Measurements from ENCODE around the gene IQCK.
"Not testable (repeated sequence)": the region's sequence is repeated elsewhere in the genome, so short reads cannot be mapped to it uniquely, and the experiment has no call there.

The IQCK gene

DNA sequence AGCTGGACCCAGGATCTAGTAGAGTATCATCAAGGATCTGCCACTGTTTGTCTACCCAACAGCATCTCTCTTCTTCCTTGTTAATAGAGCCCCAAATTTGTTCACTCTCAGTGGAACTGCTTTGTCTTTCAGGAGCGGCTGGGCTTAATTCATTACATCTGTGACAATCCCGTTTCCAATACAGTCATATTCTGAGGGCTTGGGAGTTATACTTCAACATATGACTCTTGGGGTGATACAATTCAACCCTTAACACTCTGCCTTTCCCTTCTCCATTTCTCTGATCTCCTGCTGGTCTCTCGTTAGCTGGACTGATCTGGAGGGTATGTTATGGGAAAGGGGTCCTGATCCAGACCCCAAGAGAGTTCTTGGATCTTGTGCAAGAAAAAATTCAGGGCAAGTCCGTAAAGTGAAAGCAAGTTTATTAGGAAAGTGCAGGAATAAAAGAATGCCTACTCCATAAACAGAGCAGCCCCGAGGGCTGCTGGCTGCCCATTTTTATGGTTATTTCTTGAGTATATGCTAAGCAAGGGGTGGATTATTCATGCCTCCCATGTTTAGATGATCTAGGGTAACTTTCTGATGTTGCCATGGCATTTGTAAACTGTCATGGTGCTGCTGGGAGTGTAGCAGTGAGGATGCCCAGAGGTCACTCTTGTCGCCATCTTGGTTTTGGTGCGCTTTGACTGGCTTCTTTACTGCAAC lies 42.4 kb downstream of the IQCK start:
- DNase-seq (ENCODE audit: low read depth), result no peak

DNA sequence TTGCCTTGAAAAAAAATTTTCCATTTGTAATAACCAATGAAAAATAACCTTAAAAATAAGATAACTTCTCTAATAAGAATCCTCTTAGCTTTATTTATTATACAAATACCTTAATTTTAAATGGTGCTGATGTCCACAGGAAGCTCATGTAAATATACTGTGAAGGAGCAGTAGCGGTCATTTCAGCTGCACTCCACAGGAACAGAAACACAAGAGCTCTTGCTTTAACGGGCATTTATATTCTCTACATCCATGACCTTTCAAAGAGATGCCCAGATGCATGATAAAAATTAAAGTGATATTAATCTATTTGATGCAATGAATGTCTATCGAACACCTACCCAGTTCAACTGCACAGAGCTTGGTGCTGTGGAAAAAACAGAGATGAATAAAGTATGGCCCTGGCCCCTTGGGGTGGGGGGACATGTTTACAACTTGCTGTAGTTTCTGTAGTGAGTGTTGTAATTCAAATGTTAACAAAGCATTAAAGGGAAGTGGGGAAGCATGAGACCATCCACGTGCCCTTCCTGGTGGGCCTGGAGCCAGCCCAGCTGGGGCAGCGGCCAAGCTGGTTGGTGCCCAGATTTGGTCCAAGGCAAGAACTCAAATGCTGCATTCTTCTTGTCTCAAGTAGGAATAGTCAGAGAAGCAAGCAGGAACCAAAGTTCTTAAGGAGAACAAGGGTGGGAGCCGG lies 47.9 kb downstream of the IQCK start:
- DNase-seq (ENCODE audit: low read depth), result no peak

DNA sequence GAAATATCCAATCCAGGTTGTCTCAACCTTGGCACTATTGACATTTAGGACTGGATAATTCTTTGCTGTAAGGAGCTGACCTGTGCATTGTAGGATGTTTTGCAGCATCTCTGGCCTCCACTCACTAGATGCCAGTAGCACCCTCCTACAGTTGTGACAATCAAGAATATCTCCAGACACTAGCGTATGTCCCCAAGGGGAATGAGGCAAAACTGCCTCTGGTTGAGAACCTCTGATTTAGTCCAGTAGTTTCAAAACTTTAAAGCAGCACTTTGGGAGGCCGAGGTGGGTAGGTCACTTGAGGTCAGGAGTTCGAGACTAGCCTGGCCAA lies 48.4 kb downstream of the IQCK start:
- no peak for DNase-seq (ENCODE audit: low read depth)

DNA sequence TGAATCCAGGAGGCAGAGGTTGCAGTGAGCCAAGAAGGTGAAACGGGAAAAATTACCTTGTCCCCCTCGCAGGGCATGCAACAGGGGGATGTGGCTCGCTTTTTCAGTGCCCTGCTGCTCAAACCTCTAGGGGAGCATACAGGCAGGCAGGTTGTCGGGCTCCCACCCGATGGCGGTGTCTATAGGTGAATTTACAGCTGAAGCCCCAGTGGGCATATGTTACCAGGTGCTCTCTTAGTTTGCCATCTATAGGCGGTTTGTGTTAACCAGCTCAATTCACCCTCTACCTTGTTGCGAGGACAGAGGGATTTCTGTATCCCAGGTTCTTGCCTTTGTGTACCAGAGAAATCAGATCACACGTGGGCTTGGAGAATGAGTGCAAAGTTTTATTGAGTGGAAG lies 48.9 kb downstream of the IQCK start:
- DNase-seq (ENCODE audit: low read depth), result no peak

DNA sequence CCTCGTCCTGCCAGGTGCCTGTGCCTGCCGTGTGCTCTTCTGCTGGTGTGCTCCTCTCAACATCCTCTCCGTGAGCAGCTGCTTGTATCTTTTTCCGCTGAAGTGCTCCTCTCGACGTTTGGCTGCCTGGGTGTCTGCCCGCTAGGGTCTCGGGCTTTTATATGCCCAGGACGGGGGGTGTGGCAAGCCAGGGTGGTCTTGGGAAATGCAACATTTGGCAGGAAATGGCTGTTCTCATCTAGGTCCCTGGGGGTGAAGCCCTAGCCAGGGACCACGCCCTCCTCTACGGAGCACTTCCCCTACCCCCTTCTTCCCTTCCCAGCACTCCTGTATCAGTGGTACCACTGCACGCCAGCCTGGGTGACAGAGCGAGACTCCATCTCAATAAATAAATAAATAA lies 49.4 kb downstream of the IQCK start:
- no peak for DNase-seq (ENCODE audit: low read depth)

DNA sequence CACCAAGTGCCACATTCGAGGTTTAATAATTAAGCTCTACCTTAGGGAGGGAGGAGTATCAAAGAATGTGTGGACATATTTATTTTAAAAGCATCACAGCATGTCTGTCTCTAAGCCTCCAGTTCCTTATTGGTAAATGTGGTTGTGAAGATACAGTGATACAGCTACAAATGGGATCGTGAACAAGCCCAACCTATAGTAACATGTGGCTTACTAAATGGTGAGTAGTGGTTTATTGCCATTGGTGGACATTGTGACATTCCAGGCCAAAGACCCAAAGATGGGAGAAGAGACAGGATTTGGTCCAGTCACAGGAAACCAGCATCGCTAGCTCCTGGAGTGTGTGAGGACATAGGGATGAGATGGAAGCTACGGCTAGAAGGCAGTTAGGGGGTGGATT lies 51.2 kb downstream of the IQCK start:
- no peak for DNase-seq (ENCODE audit: low read depth)

DNA sequence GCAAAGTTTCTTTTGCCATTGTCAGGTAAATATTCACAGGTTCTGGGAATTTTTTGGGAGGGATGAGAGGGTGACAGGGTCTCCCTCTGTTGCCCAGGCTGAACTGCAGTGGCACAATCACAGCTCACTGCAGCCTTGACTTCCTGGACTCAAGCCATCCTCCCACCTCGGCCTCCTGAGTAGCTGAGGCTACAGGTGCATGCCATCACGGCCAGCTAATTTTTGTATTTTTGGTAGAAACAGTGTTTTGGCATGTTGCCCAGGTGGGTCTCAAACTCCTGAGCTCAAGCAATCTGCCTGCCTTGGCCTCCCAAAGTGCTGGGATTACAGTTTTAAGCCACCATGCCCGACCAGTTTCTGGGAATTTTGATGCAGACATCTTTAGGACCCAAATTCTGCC lies 53.0 kb downstream of the IQCK start:
- DNase-seq (ENCODE audit: low read depth), result no peak

DNA sequence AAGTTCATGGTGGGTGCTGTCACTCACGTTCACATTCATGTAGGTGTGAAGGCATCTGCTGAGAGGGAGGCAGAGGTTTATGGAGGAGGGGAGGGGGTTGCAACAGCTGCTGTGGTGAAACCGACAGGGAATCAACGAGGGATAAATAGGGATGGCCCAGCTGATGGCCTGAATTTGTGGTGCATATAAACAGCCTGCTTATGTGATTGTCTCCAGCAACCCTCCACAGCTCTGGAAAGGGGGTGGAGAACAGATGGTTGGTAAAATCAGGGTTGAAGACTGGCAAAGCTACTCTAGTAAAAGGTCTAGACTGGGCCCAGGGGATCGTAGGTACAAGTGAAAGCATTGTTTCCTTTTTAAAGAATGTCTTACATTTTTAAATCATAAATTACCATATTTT lies 53.7 kb downstream of the IQCK start:
- no peak for DNase-seq (ENCODE audit: low read depth)

DNA sequence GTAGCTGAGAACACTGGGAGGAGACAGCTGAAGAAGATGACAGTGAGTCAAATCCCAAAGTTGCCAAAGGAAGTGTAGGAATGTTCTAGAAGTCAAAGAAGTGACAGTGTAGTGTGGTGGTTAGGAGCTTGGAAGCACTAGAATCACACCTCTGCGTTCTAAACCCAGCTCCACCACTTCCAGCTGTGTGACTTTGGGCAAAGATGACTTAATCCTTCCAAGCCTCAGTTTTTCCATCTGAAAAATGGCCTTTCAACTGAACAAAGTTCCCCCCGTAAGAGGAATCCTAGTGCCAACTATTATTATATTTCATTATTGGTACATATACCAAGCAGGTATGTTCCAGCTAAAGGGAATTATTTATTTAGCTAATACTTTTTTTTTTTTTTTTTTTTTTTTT lies 56.0 kb downstream of the IQCK start:
- DNase-seq (ENCODE audit: low read depth), result no peak

DNA sequence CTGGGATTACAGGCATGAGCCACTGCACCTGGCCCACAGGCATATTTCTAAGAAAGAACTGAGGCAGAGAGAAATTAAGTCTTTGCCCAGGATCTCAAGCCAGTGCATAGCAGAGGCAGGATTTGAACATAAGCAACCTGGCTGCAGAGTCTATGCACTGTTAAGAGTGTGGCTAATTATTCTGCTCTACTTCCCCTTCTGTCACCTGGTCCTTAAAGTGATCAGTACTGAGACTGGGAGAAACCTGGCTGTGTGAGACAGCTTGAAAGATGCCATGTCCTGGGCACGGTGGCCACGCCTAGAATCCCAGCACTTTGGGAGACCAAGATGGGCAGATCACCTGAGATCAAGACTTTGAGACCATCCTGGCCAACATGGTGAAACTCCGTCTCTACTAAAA lies 58.1 kb downstream of the IQCK start:
- no peak for DNase-seq (ENCODE audit: low read depth)

DNA sequence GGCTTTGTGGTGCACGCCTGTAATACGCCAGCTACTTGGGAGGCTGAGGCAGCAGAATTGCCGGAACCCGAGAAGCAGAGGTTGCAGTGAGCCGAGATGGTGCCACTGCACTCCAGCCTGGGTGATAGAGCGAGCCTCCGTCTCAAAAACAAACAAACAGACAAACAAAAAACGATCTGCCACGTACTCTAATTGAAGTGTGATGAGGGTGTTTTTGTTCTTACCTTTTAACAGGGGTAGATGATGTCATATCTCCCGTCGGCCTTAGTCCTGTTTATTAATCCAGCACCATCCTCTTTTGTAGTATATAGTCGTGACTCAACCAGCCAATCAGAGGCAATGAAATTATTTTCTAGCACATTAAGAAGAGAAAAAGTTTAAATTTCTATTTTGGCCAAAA lies 58.5 kb downstream of the IQCK start:
- DNase-seq (ENCODE audit: low read depth), result no peak

DNA sequence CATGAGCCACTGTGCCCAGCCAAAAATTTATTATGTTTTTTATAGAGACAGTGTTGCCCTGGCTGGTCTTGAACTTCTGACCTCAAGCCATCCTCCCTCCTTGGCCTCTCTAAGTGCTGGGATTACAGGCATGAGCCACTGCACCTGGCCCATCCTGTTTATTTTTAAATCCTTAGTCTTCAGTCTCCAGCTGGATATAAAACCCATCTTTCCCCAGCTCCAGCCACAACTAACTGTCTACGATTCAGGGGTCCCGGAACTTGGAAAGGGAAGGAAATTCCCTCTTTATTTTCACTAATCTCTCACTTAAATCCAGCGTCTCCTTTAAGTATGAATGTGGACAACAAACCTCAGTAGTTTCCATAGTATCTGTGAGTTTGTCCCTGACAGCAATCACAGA lies 62.2 kb downstream of the IQCK start:
- no peak for DNase-seq (ENCODE audit: low read depth)

DNA sequence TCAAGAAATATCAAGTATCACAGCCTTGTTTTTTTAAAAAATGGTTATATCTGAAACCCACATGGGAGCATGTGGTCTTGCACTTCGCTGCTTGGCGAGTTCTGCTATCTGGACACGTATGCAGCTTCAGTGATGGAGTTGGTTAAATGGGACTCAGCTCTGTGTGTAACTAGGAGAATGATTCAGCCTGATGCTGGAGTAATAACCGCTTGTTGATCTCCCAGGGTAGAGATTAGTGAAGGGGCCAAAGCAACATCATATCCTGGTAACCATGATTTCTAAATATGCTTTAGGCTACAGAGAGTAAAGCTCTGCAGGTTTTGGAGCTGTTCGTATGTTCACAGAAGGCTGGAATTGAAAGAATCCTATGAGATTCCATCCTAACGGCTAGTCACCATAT lies 63.2 kb downstream of the IQCK start:
- no peak for DNase-seq (ENCODE audit: low read depth)

DNA sequence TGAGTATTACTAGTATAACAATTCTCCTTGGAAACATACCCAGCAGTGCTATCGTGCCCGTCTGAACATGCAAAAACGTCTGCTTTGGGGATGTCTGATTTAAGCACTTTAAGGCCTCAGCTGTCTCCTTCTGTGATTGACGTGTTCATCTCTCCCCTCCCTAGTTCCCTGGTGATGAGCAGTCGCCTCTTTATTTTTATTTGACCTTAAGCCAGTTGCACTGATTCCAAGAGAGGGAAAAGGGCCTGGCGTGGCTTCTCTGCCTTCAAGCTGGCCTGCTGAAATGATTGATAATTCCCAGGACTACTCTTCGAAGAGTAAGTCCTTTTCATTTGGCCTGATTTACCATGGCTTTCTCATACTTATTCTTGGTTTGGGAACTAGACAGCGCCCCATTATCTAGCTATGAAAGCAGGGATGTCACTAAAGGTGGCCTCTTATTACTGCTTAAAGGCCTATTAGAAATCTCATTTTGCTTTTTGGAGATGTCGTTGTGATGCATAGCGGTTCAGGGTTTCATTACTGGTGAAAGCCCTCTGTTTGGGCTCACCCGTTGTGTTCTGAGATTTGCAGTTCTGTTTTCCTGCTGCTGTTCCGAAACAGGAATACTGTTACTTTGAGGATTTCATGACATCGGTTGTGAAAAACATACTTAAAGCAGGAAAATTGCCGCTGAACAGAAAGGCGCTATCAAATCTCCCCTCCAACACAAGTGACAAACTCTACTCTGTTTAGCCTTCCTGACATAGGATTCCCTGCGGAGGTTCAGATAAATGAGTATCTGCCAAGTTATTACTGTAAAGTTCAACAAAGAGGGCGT lies 65.5 kb downstream of the IQCK start:
- no peak for DNase-seq (ENCODE audit: low read depth)

DNA sequence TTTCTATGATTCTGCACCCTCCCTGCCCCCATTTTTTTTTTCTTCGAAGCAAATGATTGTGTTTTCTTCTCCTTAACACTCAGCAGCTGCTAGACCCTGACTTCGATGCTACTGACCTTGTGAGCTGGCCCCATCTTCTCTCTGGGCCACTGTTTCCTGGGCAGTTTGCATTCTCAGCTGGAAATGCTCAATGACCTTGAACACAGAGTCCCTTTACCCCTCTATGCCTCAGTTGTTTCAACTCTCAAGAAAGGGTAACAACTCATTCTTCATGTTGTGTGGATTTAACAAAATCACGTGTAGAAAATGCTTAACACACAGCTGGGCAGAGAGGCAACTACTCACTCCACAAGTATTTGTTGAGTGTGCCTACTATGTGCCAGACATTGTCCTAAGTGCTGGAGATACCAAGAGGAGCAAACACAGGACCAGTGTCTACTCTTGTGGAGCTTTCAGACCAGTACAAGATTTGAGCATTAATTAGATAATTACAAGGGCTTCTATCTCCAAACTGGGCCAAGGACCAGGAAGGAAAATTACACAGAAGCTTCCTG lies 66.2 kb downstream of the IQCK start:
- no peak for DNase-seq (ENCODE audit: low read depth)

DNA sequence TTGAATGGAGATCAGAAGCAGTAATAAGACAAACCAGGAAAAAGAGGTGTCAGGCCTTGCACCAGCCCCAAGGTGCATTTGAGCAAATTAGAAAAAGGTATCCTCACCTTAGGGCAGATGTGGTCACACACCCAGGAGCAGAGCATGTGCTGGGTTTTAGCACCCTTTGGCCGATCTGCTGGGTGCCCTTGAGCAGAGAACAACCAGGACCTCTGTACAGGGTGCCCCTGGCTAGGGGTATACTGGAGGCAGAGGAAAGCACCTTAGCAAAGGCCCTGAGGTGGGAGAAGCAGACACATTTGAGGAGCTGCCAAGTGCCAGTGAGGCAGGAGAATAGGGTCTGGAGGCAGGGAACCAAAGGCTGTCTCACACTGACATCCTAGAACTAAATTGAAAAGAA lies 67.0 kb downstream of the IQCK start:
- no peak for DNase-seq (ENCODE audit: low read depth)

DNA sequence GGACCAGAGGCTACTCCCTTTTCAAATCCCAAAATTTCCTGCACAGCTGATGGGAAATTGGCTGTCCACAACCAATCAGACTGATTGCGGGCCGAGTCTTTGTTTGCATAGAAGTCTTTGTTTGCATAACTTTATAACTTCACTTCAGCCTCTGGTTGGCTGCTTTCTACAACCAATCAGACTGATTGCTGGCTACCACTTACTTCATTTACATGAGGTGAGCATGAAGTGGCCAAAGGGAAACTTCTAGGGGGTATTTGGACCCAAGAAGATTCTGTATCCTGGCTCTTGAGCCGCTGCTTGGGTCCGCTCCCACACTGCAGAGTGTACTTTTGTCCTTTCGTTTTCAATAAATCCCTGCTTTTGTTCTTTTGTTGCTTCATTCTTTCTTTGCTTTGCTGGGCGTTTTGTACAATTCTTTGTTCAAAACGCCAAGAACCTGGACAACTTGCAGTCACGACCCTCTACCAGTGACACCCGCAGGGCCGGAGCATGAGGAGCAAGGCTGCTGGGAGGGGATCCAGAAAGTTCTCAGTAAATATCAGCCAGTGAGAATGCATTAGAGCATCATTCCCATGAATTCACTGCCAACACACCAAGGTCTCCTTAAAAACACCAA lies 67.5 kb downstream of the IQCK start:
- DNase-seq (ENCODE audit: low read depth), result no peak

DNA sequence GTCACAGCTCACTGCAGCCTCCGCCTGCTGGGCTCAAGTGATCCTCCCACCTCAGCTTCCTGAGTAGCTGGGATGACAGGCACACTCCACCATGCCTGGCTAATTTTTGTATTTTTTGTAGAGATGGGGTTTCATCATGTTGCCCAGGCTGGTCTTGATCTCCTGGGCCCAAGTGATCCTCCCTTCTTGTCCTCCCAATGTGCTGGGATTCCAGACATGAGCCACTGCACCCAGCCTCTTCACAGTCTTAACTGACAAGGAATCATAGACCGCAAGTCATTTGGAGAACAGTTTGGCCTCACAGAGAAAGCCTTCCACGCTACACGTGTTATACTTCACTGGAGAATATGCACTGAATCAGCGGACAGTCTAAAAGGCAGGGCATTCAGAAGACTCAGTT lies 83.3 kb downstream of the IQCK start:
- DNase-seq (ENCODE audit: low read depth), result not testable (repeated sequence)

DNA sequence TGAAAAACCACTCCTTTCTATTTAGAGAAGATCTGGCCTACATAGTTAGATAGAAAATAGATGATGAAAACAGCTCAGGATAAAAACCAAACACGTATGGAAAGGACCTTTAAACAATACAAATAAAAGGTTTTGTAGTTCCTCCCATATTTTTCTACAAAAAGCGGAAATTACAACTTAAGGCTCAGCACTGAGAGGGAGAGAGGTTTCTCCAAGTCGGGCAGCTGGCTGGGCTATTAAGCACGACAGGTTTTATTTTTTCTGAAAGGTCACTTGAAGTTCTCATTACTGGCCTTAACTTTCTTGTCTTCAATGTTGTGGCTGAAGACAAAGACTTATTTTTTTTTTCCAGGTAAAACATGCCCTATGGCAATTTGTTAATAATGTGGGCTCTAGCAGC lies 83.8 kb downstream of the IQCK start:
- not testable (repeated sequence) for DNase-seq (ENCODE audit: low read depth)

DNA sequence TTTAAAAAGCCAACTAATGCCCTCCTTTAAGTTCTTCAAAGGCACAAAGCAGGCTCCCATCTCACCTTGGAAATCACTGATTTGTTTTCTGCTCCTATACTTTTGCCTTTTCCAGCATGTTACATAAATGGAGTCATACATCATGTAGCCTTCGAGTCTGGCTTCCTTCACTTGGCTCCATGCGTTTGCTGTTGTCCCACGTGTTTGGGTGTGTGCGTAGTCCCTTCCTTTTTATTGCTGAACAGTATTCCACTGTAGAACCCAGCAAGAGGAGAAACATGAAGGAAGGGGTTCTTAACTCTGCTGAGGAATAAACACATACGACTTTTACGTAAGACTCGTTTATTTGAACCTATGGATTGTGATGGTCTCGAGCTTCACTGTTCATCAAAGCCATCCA lies 84.5 kb downstream of the IQCK start:
- DNase-seq (ENCODE audit: low read depth), result no peak

DNA sequence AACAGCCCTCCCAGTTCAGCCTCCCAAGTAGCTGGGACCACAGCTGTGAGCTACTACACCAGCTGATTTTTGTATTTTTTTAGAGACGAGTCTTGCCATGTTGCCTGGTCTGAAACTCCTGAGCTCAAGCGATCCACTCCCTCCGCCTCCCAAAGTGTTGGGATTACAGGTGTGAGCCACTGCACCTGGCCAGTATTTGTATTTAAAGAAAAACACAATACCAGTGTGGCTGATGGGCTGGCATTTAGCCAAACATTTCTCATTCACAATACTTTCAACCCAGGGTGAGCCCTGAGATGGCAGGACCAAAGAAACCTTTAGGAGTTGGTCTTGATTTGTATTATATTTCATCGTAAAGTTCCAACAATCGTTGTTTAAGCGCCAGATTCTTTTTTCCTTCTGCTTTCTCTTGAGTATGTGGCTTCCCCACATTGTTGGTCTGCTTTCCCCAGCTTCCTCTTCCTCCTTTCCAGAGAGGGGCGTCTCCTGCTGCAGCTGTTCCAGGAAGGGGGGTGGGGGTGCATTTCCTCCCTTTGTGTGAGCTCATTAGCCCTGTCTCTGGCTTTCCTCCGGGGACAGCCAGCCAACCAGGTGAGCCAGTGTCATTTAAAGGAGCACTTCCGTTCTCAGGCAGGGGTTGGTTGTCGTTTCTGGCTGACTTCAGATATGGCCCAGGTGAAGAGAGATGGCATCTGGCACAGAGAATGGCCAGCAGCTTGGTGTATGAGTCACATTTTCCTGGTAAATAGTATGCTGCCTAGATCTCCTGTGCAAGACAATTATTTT lies 86.7 kb downstream of the IQCK start:
- peak; percentile 0 for DNase-seq (ENCODE audit: low read depth)

All from stimulated activated CD8-positive, alpha-beta memory T cell treated with anti-CD3 and anti-CD28 coated beads, Interleukin-15, amount 100 ng/mL, for 1 hour (primary cell).